NOMO-1 treated with dmso at 0.1 percent for 144 hours (cell line): ENCODE results near the gene ACMSD.
"Not testable (repeated sequence)": the region's sequence is repeated elsewhere in the genome, so short reads cannot be mapped to it uniquely, and the experiment has no call there.

Experiments
- DNase-seq: peaks from one replicate; lab custom pipeline; 2025; ENCODE audit not compliant: unreplicated experiment; lab: John Stamatoyannopoulos, UW

Gene ACMSD

DNA sequence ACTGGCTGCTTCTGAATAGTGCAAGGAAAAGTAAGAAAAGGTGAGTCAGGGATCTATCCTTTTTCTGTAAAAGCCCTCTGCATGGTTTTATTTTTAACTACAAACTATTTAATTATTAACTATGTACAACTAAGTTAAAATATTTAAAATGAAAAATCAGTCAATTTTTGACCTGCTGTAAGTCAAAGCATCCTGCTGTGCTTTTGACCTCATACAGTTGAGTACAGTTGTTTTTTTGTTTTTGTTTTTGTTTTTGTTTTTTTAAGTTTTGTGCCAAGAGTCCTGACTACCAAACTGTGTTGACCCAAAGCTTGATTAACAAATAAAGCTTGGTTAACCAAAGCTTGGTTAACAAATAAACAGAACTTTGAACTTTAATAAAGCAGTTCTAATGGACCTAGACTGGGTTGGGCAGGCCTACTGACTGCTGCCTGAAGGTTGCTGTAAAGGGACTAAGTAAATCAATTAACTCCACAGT is at the start of gene ACMSD:
Gene ACMSD, plus strand, starts transcription at position 474 of the 478 bp plus-strand sequence. CDS start 67 bp downstream, outside the sequence.
- no peak for DNase-seq

DNA sequence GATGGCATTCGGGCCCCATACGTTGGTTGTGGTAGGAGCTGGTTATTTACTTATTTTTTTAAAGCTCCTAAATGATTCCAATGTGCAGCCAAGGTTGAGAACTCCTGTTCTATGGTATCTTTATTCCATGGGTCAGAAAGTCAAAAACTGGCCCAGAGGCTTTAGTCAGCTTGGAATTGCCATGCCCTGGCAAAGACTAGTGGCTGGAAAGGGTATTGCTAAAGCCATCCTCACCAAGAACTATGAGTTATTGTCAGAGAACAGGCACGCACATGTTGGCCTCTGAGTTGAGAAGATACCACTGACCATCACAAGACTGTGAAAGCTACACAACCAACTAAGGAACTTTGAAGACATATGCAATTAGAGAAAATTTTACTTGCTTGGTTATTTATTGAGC is 47.9 kb upstream of the ACMSD start:
- DNase-seq = no peak

DNA sequence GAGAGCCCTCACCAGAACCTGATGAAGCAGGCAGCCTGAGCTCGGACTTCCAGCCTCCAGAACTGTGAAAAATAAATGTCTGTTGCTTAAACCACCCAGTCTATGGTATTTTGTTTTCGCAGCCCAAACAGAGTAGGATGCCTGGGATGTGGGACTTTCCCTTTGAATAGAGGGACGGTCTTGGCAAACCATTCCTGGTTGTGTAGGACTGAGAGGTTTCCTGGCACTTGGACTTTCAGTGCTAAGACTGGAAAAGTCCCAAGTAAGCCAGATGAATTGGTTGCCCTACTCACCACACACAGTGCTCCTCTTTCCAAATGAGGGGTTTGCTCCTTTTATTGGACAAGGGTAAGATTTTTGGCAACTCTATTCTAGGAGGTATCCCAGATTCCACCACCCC is 46.8 kb upstream of the ACMSD start:
- DNase-seq = no peak

DNA sequence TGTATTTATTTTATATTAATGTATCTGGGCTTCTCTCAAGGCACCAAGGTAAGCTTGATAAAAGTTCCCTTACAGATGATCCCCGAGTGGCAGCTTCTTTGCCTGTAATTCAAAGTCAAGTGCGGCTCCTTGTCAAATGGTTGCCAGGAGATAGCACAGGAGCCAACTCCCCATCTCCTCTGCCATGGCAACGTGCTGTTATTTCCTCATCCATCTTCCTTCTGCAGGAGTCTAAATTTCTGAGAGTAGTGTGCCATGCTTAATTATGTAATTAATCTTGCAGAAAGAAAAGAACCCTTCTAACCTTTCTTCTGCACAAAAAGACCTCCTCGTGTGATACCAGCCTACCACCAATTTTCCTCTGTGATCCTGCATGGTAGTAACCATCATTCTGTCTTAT is 46.2 kb upstream of the ACMSD start:
- no peak for DNase-seq

DNA sequence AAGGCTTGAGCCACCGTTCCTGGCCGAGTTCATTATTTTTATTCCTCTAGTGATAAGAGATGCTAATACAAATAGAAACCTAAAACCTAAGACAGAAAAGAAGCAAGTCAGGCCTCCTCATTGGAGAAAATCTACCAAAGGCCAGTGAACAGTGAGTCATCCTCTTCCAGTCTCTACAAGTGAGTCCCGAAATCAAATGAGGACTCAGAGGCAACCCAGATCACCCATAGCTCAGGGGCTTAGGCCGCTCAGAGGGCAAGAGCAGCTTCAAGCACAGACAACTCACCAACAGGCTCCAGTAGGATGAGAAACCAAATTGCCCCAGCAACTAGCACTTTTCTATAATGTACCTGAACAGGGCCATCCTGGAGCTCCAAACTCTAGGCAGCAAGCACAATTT is 42.7 kb upstream of the ACMSD start:
- DNase-seq = no peak

DNA sequence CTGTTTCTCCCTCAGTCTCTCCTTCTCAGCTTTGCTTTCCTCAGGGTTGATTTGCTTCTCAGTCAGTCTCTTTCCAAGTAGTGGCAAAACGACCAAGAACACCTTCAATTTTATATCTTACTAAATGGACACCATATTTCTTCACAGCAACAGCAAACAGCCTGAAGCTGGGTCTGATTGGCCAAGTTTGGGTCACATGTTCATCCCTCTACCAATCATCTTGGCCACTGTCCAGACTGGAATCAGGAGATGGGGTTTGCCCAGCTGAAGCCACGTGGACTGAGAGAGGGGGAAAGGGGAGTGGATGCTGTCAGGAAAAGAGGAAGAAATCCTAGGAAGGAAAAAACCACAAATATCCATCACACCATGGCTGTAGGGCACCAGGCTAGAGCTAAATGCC is 42.0 kb upstream of the ACMSD start:
- no peak for DNase-seq

DNA sequence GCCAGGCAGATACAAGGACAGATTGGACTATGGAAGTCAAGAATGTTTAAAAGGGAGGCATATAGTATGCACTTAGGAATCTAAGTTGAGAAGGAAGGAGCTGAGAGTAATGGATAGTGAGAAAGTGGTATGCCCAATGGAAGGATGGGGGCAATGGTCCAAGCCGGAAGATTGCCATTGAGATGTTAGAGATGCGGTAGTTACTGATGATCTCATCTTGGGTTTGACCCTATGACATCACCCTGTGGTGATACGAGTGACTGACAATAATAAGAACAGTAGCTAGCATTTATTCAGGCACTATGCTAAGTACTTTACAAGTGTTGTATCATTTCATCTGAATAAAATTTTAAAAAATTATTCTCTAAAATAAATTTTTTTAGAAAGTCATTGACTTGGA is 38.5 kb upstream of the ACMSD start:
- no peak for DNase-seq

DNA sequence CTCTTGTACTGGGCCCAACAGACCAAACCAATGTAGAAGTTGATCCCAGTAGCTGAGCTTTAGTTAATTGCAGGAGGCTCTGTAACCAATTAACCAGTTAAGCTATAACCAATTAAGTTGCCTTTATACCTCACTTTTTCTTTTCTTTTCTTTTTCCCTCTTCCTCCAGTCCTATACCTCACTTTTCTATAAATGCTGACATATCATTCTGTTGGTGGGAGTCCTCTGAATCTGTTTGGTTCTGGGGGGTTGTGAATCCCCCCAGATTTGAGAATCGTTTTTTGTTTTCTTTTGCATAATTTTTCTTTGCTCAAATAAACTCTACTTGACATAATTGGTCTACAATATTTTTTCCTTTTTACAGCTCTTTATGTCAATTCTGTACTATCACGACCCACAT is 38.1 kb upstream of the ACMSD start:
- DNase-seq = no peak

DNA sequence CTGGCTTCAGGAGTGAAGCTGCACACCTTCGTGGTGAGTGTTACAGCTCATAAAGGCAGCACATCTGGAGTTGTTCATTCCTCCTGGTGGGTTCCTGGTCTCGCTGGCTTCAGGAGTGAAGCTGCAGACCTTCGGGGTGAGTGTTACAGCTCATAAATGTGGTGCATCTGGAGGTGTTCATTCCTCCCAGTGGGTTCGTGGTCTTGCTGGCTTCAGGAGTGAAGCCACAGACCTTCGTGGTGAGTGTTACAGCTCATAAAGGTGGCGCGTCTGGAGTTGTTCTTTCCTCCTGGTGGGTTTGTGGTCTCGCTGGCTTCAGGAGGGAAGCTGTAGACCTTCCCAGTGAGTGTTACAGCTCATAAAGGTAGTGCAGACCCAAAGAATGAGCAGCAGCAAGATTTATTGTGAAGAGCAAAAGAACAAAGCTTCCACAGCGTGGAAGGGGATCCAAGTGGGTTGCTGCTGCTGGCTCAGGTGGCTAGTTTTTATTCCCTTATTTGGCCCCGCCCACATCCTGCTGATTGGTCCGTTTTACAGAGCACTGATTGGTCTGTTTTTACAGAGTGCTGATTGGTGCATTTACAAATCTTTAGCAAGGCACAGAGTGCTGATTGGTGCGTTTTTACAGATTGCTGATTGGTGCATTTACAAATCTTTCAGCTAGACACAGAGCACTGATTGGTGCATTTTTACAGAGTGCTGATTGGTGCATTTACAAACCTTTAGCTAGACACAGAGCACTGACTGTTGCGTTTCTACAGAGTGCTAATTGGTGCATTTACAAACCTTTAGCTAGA is 34.6 kb upstream of the ACMSD start:
- DNase-seq = not testable (repeated sequence)

DNA sequence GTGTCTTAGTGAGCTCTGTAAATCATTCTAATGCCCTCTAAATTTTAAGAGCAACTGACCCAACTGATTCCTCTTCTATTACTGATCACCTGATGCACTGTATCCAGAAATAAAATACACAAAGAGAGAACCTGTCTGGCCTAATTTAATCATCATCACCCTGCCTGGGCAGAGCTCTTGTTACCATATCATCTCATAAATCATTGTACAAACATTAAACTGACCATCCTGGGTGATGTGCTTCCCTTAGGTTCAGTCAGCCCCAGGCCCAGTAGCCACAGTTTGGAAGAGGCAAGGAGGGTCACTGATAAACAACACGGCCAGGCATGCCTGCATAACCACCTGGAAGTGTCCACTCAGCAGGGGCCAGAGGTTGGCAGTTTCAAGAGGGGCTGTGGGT is 22.7 kb upstream of the ACMSD start:
- no peak for DNase-seq

DNA sequence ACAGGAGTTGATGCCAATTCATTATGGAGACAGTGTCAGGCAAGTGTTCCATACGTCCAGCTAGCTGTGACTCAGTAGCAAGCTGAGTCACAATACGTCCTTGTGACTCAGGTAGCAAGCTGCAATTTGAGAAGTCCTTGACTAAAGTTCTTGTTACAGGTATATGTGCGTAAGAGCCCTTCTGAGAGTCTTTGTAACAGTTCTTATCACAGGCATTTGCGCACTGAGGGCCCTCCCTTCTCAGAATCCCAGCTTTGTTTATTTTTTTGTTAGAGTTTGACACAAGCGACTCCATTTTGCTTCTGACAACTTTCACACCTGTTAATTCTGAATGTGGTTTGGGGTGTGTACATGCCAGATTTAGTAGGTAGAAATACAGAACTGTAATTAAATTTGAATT is 20.1 kb upstream of the ACMSD start:
- DNase-seq = no peak

DNA sequence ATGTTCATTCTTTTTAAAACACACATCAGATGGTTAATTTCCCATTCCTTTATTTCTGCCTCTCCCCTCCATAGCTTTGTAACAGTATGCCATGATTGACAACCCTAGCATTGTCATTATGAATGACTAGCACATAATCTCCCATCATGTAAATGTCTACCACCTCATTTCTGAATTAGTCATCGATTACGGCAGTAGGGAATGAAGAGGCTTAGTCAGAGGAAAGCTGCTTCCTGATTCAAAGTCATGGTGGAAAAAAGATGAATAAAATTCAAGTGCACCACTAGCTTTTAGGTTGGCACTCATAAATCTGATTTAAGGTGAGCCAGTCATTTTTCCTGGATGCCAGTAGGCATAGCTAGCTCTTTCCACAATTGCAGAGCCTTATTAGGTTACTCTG is 19.1 kb upstream of the ACMSD start:
- DNase-seq = no peak

DNA sequence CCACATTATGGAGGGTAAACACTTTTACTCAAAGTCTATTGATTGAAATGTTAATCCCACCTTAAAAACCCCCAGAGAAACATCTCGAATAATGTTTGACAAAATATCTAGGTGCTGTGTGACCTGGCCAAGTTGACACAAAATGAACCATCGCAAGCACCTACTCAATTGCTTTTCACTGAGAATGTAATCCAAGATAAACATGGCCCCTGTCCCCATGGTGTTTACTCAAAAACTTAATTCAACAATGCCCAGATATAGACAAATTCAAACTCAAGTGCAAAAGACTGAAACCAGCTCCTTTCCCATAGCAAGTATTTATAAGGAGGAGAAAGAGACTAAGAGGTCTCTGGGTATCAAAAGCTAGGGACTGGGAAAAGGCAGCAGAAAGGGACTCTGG is 15.0 kb upstream of the ACMSD start:
- no peak for DNase-seq

DNA sequence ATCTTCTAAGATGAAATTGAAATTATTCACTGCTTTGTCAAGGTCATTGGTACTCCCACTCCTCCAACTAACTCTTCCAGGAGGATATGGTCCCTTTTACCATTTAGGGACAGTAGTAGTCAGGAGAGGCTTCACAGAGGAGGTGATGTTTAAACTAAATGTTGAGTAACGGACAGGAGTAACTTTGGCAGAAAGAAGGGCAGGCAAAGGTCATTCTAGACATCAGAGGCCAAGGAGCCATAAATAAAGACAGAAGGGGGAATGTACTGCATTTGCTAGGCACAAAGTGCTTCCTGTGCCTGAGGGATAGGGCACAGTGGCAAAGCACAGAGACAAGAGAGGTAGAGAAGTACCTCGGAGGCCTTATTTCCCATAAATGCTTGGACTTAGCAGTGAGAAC is 14.6 kb upstream of the ACMSD start:
- no peak for DNase-seq

DNA sequence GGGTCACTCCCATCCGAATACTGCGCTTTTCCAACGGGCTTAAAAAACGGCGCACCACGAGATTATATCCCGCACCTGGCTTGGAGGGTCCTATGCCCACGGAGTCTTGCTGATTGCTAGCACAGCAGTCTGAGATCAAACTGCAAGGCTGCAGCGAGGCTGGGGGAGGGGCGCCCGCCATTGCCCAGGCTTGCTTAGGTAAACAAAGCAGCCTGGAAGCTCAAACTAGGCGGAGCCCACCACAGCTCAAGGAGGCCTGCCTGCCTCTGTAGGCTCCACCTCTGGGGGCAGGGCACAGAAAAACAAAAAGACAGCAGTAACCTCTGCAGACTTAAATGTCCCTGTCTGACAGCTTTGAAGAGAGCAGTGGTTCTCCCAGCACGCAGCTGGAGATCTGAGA is 12.7 kb upstream of the ACMSD start:
- not testable (repeated sequence) for DNase-seq

DNA sequence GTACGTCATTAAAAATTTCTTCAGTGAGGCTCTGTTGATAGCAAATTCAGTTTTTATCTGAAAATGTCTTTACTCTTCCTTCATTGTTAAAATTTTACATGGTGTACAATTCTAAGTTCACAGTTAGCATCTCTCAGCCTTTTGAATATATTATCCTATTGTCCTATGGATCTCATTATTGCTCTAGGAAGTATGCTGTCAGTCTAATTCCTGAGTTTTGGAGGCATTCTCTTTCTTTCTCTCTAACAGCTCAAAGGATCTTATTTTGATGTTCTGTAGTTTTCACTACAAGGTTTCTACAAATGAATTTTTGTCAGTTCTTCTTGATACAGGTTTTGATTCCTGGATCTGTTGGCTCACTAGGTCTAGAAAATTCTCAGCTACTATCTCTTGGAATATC is 2.9 kb upstream of the ACMSD start:
- DNase-seq = no peak

DNA sequence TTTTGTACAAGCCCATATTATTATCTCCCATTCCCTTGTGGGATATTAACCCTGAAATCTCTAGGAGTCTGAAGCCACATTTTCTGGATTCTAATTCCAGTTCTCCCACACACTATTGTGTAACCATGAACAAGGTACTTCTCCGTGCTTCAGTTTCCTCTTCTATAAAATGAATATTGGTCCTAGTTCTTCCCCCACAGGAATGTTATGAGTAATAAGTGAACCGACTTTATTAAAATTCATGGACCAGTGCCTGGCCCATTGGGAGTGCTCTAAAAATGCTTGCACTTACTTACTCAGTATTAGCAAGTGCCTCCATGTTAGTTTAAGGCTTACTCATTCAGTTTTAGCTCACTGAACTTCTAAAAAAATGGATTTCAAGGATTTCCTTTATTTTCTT is 1.4 kb upstream of the ACMSD start:
- DNase-seq = no peak

DNA sequence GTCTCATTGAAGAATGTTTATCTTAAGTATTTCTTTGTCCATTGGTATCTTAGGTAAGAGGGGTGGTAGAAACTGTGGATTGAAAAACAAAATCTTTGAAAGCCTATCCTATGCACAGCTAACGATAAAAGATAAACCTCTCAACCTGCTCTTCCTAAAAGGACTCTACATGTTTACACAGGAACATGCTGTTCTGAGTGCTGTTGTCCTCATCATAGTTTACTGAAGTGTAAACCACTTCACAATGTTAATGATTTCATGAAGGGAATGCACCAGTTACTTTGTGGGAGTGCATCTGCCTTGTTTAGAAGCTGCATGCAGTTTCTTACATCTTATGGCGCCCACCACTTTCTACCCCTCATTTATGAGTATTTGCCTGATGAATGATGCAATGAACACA is 1.2 kb downstream of the ACMSD start:
- DNase-seq = no peak

DNA sequence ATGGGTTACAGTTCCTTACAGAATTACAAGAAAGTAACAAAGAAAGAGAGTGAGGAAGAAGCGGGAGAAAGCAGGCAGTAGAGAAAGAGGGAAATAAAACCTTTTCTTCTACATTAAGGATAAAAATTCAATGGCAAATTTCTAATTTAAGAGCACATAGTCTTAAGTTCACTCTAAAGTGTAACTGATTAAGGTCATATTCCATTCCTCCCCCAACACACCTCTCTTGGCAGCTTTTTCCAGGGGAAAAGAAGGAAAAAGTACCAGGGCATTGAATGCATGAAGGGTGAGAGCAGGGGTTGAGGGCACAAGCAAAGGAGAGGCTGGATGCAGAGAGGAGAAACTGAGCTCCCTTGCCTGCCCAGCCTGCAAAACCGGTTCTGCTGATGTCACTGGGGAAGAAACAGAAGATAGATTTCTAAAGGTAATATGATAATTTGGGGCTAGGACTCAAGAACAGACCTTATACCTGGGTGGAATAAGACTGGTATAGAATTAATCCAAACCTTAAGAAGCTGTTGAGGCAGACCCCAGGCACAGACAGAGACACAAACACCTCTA is 4.6 kb downstream of the ACMSD start:
- DNase-seq = no peak

DNA sequence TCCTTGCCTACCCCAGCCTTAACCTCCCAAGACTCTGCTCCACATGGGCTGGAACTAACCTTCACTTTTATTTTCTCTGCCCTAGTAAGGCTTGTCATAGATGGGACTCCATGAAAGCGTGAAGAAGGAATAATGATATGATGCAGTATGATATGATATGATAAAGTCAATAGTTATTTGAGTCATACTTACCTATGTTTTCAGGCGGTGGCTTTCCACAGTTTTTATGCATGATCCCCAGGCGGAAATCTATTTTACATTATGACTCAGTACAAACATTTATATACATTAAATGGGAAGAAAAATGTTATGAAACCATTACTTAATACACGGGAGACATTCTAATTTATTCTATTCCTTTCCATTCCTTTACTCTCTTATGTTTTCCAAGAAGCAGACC is 5.6 kb downstream of the ACMSD start:
- no peak for DNase-seq

DNA sequence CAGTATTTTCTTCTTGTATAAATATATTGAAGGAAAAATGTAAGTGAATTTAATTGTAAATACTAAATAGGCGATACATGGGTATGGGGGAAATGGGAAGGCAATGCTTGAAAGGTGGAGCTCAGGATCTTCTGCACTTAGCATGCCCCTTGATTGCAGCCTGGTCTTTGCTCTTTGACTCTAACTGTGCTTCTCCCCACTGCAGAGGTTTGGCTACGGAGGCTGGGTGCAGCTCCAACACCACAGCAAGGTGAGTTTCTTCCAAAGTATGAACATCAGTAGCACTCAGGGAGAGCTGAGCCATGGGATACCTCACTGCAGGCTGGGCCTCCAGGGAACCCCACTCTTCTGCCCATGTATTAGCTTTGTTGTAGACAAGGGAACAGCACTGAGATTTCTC is 6.6 kb downstream of the ACMSD start:
- DNase-seq = no peak

DNA sequence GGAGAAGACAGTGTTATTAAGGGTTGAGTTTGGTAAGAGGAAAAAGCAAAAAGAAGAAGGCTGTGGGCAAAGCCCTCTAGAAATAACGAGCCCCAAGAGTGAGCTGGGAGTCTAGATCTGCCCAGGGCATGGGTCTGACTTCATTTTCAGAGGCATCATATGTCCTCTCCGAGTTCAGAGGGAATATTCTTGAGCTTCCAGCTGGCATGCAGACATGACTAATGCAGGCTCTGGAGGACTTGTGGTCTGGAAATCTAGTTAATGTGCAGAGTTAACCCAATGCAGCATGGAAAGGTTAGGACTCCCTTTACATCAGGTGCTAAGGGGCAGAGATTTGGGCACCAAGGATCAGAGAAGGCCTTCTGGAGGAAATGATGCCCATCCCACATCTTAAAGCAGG is 7.3 kb downstream of the ACMSD start:
- DNase-seq = no peak

DNA sequence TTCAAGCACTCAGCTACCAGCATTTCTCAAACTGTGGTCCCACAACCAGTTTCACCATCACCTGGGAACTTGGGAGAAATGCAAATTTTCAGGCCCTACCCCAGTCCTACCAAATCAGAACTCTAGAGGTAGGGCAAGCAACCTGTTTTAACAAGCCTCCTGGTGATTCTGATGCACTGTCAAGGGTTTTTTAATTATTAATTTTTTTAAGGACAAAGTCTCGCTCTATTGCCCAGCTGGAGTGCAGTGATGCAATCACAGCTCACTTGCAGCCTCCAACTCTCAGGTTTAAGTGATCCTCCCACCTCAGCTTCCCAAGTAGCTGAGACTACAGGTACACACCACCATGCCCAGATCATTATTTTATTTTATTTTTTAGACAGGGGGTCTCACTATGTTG is 7.8 kb downstream of the ACMSD start:
- DNase-seq = no peak
